AG09309 (cell line): ENCODE results near the gene HHLA2.

Source experiments
- DNase-seq: peaks from one replicate; pipeline ENCODE4 v3.0.0-alpha.2; 2010; ENCODE audit warnings: low read depth
- H3K4me3 ChIP-seq: 2 replicates; pipeline ENCODE4 v1.5.1; 2011; ENCODE audit warnings: mild to moderate bottlenecking, low read depth, low read length, moderate library complexity; ENCODE audit not compliant: control insufficient read depth
- CTCF ChIP-seq: IDR thresholded peaks from 2 replicates; pipeline ENCODE4 v1.5.1; 2011; ENCODE audit warnings: mild to moderate bottlenecking, low read depth, low read length, inconsistent platforms; ENCODE audit not compliant: insufficient read depth, control insufficient read depth; ENCODE audit errors: missing control alignments

HHLA2 gene

GRCh38 chr3:108289159-108289558 lies 7.2 kb upstream of the HHLA2 start:
- no peak for DNase-seq
- no peak overlapping the region for H3K4me3 ChIP-seq
- no peak for TF ChIP-seq CTCF

GRCh38 chr3:108292450-108292849 lies 3.9 kb upstream of the HHLA2 start:
- DNase-seq = no peak
- no peak overlapping the region for H3K4me3 ChIP-seq
- no peak for TF ChIP-seq CTCF

- TF ChIP-seq CTCF = no peak
- H3K4me3 ChIP-seq = no peak overlapping the region
- no peak for DNase-seq
Observed at GRCh38 chr3:108292905-108293328, 3.4 kb upstream of the HHLA2 start.

GRCh38 chr3:108293858-108294257 lies 2.5 kb upstream of the HHLA2 start:
- DNase-seq = no peak
- no peak overlapping the region for H3K4me3 ChIP-seq
- no peak for TF ChIP-seq CTCF

GRCh38 chr3:108295421-108296175 lies 750 bp upstream of the HHLA2 start:
- DNase-seq = no peak
- H3K4me3 ChIP-seq = no peak overlapping the region
- TF ChIP-seq CTCF = no peak

- no peak overlapping the region for H3K4me3 ChIP-seq
- no peak for DNase-seq
- TF ChIP-seq CTCF = no peak
Observed at GRCh38 chr3:108297647-108298046, 1.3 kb downstream of the HHLA2 start.

- no peak overlapping the region for H3K4me3 ChIP-seq
- no peak for DNase-seq
- TF ChIP-seq CTCF = no peak
Observed at GRCh38 chr3:108298056-108298455, 1.7 kb downstream of the HHLA2 start.
